A549 treated with AZD9567 at 1 μM for 4 hours (cell line): Measurements from ENCODE around the gene SNX13. TPM values are rescaled to one million over a fixed set of nuclear protein-coding genes. Genes with fewer than 3 reads are reported as not detected.

ENCODE experiments used
- total RNA-seq: library from RNA; stranded (reverse); fragments of 200-300 nt; extraction: Qiagen RNA extraction; gene quantifications from 5 replicates; pipeline ENCODE4 v1.2.3, GENCODE V29; 2022; ENCODE audit not compliant: insufficient read depth

Gene SNX13, protein sequence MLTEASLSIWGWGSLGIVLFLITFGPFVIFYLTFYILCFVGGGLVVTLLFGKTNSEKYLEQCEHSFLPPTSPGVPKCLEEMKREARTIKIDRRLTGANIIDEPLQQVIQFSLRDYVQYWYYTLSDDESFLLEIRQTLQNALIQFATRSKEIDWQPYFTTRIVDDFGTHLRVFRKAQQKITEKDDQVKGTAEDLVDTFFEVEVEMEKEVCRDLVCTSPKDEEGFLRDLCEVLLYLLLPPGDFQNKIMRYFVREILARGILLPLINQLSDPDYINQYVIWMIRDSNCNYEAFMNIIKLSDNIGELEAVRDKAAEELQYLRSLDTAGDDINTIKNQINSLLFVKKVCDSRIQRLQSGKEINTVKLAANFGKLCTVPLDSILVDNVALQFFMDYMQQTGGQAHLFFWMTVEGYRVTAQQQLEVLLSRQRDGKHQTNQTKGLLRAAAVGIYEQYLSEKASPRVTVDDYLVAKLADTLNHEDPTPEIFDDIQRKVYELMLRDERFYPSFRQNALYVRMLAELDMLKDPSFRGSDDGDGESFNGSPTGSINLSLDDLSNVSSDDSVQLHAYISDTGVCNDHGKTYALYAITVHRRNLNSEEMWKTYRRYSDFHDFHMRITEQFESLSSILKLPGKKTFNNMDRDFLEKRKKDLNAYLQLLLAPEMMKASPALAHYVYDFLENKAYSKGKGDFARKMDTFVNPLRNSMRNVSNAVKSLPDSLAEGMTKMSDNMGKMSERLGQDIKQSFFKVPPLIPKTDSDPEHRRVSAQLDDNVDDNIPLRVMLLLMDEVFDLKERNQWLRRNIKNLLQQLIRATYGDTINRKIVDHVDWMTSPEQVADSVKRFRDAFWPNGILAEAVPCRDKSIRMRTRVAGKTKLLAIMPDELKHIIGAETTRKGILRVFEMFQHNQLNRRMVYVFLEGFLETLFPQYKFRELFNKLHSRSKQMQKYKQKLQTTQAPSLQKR
- 13.0 to 22.0 TPM (median 15.5 TPM) in 5 replicates for total RNA-seq

DNA sequence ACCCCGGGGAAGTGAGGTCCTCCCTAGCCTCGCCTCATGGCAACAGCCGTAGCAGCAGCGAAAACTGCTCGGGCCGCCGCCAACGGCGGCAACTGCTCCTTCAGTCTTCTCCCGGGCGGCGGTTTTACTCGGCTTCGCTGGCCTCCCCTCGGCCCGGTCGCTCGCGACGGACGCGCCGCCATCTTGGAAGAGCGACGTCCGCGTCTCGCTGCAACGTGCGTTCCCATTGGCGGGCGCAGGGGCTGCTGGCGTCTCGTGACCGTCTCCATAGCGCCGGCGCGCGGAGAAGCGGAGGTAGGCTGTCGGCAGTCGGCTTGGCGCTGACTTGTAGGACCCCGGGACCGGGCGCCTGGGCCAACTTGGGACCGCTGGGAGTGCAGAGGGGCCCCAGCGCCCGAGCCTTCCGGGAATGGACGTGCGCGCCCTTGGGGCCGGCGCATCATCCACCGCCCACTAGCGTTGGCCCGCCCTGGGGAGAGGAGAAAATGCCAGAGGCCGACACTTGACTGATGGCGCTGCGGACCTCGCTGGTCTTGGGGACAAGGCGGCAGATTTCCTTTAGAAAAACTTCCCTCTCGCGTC lies at the start of gene SNX13:
Gene SNX13, minus strand, starts transcription at position 193 of the 582 bp plus-strand sequence. CDS start 199 bp downstream, outside the sequence.

Other genes starting within 250 kb of the SNX13 start
- not detected in 5 replicates for gene PRPS1L1, start 87.4 kb upstream of the SNX13 start, total RNA-seq